ENCODE data around the gene VMP1. TPM values are rescaled to one million over a fixed set of nuclear protein-coding genes. Genes with fewer than 3 reads are reported as not detected.

VMP1 gene
- total RNA-seq, 1 experiment from 2014 or later = 72.8 TPM

DNA sequence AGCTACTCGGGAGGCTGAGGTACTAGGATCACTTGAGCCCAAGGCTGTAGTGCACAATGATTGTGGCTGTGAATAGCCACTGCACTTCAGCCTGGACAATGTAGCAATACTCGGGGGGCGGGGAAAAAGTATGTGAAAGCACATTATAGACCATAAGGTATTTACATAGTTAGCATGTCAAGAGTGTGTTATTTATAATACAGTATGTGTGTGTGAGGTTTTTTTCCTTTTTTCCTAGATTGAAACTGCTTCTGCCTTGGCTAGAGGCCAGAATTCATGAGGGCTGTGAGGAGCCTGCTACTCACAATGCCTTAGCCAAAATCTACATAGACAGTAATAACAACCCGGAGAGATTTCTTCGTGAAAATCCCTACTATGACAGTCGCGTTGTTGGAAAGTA is 30.7 kb upstream of the VMP1 start:
- Mint-ChIP-seq H3K9me3 (no peaks in the 10 kb centered on the region), H3K4me3 (no peak overlapping the region), H3K36me3 (peaks cover 71% of the 10 kb centered on the region), H3K27me3 (ENCODE audit: low read depth) (no peaks in the 10 kb centered on the region), H3K27ac (no peak overlapping the region), H3K4me1 (no peaks in the 10 kb centered on the region)
- ATAC-seq = no peak
- ChIA-PET CTCF (no interaction called here), POLR2A (no interaction called here)
- no peak for DNase-seq (ENCODE audit: low spot score)
- TF ChIP-seq NFATC4 (CRISPR knock-in tag; IDR thresholded peaks at IDR 0.05) = no peak
- no peak for TF ChIP-seq ZNF219 (CRISPR knock-in tag; IDR thresholded peaks at IDR 0.05; ENCODE audit: borderline replicate concordance)
- TF ChIP-seq, protein P1, sequence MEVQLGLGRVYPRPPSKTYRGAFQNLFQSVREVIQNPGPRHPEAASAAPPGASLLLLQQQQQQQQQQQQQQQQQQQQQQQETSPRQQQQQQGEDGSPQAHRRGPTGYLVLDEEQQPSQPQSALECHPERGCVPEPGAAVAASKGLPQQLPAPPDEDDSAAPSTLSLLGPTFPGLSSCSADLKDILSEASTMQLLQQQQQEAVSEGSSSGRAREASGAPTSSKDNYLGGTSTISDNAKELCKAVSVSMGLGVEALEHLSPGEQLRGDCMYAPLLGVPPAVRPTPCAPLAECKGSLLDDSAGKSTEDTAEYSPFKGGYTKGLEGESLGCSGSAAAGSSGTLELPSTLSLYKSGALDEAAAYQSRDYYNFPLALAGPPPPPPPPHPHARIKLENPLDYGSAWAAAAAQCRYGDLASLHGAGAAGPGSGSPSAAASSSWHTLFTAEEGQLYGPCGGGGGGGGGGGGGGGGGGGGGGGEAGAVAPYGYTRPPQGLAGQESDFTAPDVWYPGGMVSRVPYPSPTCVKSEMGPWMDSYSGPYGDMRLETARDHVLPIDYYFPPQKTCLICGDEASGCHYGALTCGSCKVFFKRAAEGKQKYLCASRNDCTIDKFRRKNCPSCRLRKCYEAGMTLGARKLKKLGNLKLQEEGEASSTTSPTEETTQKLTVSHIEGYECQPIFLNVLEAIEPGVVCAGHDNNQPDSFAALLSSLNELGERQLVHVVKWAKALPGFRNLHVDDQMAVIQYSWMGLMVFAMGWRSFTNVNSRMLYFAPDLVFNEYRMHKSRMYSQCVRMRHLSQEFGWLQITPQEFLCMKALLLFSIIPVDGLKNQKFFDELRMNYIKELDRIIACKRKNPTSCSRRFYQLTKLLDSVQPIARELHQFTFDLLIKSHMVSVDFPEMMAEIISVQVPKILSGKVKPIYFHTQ (CRISPR knock-in tag; IDR thresholded peaks at IDR 0.05) = no peak
- TF ChIP-seq ESRRA (CRISPR knock-in tag; IDR thresholded peaks at IDR 0.05; ENCODE audit: borderline replicate concordance) = no peak
- no peak for TF ChIP-seq ZBTB21 (CRISPR knock-in tag; IDR thresholded peaks at IDR 0.05; ENCODE audit: borderline replicate concordance)
- no peak for TF ChIP-seq ZMAT4 (CRISPR knock-in tag; IDR thresholded peaks at IDR 0.05)
- no peak for TF ChIP-seq NR1H2 (CRISPR knock-in tag; IDR thresholded peaks at IDR 0.05)
- TF ChIP-seq ZNF532 (CRISPR knock-in tag; IDR thresholded peaks at IDR 0.05; ENCODE audit: borderline replicate concordance) = no peak
- TF ChIP-seq ZNF423 (CRISPR knock-in tag; IDR thresholded peaks at IDR 0.05) = no peak
- TF ChIP-seq, protein P2, sequence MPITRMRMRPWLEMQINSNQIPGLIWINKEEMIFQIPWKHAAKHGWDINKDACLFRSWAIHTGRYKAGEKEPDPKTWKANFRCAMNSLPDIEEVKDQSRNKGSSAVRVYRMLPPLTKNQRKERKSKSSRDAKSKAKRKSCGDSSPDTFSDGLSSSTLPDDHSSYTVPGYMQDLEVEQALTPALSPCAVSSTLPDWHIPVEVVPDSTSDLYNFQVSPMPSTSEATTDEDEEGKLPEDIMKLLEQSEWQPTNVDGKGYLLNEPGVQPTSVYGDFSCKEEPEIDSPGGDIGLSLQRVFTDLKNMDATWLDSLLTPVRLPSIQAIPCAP (CRISPR knock-in tag; IDR thresholded peaks at IDR 0.05) = no peak
- TF ChIP-seq GTF2I (CRISPR knock-in tag; conservative IDR thresholded peaks at IDR 0.05) = no peak
- TF ChIP-seq NR2C2 (CRISPR knock-in tag; IDR thresholded peaks at IDR 0.05) = no peak

GRCh38 chr17:59678918-59679317 is 28.5 kb upstream of the VMP1 start:
- no peaks in the 10 kb centered on the region for H3K9me3 Mint-ChIP-seq
- H3K27me3 Mint-ChIP-seq (ENCODE audit: low read depth) = no peaks in the 10 kb centered on the region
- no peak overlapping the region for H3K27ac Mint-ChIP-seq
- ChIA-PET CTCF (no interaction called here), POLR2A (no interaction called here)
- H3K36me3 Mint-ChIP-seq = peaks cover 84% of the 10 kb centered on the region
- TF ChIP-seq KAT7 (CRISPR knock-in tag; IDR thresholded peaks at IDR 0.05; ENCODE audit: borderline replicate concordance) (no peak), NR2C2 (CRISPR knock-in tag; IDR thresholded peaks at IDR 0.05) (no peak), MXD4 (CRISPR knock-in tag; IDR thresholded peaks at IDR 0.05; ENCODE audit: borderline replicate concordance) (no peak), GABPB1 (CRISPR knock-in tag; IDR thresholded peaks at IDR 0.05) (no peak), ZNF121 (CRISPR knock-in tag; IDR thresholded peaks at IDR 0.05) (no peak), FOXK1 (CRISPR knock-in tag; IDR thresholded peaks at IDR 0.05) (no peak), ZNF423 (CRISPR knock-in tag; IDR thresholded peaks at IDR 0.05) (no peak), ZBTB43 (CRISPR knock-in tag; IDR thresholded peaks at IDR 0.05) (no peak), RELA (CRISPR knock-in tag; IDR thresholded peaks at IDR 0.05; ENCODE audit: borderline replicate concordance) (no peak), ZNF671 (CRISPR knock-in tag; IDR thresholded peaks at IDR 0.05) (no peak)
- TF ChIP-seq, protein P3, sequence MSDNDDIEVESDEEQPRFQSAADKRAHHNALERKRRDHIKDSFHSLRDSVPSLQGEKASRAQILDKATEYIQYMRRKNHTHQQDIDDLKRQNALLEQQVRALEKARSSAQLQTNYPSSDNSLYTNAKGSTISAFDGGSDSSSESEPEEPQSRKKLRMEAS (CRISPR knock-in tag; IDR thresholded peaks at IDR 0.05) = no peak
- TF ChIP-seq, protein P4, sequence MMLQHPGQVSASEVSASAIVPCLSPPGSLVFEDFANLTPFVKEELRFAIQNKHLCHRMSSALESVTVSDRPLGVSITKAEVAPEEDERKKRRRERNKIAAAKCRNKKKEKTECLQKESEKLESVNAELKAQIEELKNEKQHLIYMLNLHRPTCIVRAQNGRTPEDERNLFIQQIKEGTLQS (CRISPR knock-in tag; conservative IDR thresholded peaks at IDR 0.05) = no peak
- DNase-seq (ENCODE audit: low spot score) (no peak), ATAC-seq (no peak)
- no peaks in the 10 kb centered on the region for H3K4me1 Mint-ChIP-seq
- no peak overlapping the region for H3K4me3 Mint-ChIP-seq

Measured in WTC11 (cell line).